Lower leg skin (tissue), 3 donors: Measurements from ENCODE around the gene GRK2.

ENCODE experiments used
- POLR2A ChIP-seq, 2 donors: fragments of 450-650 bp; IDR thresholded peaks; one replicate each; pipeline ENCODE4 v1.6.1; 2016 to 2017; ENCODE audit warnings: antibody characterized with exemption in 2 of 2, mild to moderate bottlenecking in 1 of 2, moderate library complexity in 1 of 2
- TF ChIP-seq, protein P1 (sequence below), 3 donors: fragments of 450-650 bp; IDR thresholded peaks; one replicate each; pipeline ENCODE4 v1.5.1; 2016; ENCODE audit warnings: antibody characterized with exemption in 3 of 3, mild to moderate bottlenecking in 3 of 3, moderate library complexity in 2 of 3

DNA sequence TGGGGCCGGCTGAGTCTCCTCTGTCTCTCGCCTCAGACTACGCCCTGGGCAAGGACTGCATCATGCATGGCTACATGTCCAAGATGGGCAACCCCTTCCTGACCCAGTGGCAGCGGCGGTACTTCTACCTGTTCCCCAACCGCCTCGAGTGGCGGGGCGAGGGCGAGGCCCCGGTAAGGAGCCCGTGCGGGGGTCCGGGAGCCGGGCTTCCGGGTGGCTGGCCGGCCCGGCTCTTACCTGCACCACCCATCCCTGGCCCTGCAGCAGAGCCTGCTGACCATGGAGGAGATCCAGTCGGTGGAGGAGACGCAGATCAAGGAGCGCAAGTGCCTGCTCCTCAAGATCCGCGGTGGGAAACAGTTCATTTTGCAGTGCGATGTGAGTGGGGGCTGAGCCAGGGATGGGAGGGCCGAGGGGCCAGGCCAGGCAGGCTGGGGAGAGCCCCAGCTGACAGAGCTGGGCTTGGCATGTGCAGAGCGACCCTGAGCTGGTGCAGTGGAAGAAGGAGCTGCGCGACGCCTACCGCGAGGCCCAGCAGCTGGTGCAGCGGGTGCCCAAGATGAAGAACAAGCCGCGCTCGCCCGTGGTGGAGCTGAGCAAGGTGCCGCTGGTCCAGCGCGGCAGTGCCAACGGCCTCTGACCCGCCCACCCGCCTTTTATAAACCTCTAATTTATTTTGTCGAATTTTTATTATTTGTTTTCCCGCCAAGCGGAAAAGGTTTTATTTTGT, 18.7 kb downstream of the GRK2 start:
- TF ChIP-seq POLR2A (IDR thresholded peaks at IDR 0.05): no peak
- TF ChIP-seq, protein P1, sequence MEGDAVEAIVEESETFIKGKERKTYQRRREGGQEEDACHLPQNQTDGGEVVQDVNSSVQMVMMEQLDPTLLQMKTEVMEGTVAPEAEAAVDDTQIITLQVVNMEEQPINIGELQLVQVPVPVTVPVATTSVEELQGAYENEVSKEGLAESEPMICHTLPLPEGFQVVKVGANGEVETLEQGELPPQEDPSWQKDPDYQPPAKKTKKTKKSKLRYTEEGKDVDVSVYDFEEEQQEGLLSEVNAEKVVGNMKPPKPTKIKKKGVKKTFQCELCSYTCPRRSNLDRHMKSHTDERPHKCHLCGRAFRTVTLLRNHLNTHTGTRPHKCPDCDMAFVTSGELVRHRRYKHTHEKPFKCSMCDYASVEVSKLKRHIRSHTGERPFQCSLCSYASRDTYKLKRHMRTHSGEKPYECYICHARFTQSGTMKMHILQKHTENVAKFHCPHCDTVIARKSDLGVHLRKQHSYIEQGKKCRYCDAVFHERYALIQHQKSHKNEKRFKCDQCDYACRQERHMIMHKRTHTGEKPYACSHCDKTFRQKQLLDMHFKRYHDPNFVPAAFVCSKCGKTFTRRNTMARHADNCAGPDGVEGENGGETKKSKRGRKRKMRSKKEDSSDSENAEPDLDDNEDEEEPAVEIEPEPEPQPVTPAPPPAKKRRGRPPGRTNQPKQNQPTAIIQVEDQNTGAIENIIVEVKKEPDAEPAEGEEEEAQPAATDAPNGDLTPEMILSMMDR (IDR thresholded peaks at IDR 0.05): no peak
